A673 (cell line): Measurements from ENCODE around the gene CEP63. TPM values are rescaled to one million over a fixed set of nuclear protein-coding genes. Genes with fewer than 3 reads are reported as not detected.

Experiments used
- BruUV-seq: library from RNA; stranded (reverse); fragments of 400-500 nt; replicated peaks from 2 replicates; lab custom pipeline; 2021; lab: Mats Ljungman, UMichigan
- CTCF ChIA-PET: fragments of 300-600 bp; sonication (Branson Sonifier 250); formaldehyde crosslinking; loops from one replicate; lab custom pipeline; 2022; ENCODE audit warnings: antibody characterized with exemption; lab: Charles Lee
- POLR2A ChIA-PET: fragments of 300-600 bp; sonication (Branson Sonifier 250); formaldehyde crosslinking; loops from one replicate; lab custom pipeline; 2022; ENCODE audit warnings: antibody characterized with exemption; ENCODE audit not compliant: low non-redundant PET; lab: Charles Lee
- DNase-seq: peaks from one replicate; pipeline ENCODE4 v3.0.0-alpha.2; 2015; ENCODE audit warnings: low spot score
- H3K27ac ChIP-seq: fragments of 200-600 bp; sonication (generic); 2 replicates; pipeline ENCODE4 v1.5.1; 2016; ENCODE audit warnings: mixed run types, low read depth, mild to moderate bottlenecking, mixed read lengths, antibody characterized with exemption, low read length; ENCODE audit not compliant: poor library complexity, severe bottlenecking
- H3K27me3 ChIP-seq: fragments of 200-600 bp; sonication (generic); replicated peaks from 2 replicates; pipeline ENCODE4 v1.6.1; 2017; ENCODE audit warnings: mixed run types, low read depth, mild to moderate bottlenecking, mixed read lengths, antibody characterized with exemption, low read length; ENCODE audit not compliant: insufficient read depth, poor library complexity
- H3K36me3 ChIP-seq: fragments of 200-600 bp; sonication (generic); 2 replicates; pipeline ENCODE4 v1.6.1; 2016; ENCODE audit warnings: mixed run types, mild to moderate bottlenecking, mixed read lengths, antibody characterized with exemption, low read length; ENCODE audit not compliant: insufficient read depth, poor library complexity, severe bottlenecking
- H3K4me1 ChIP-seq: fragments of 200-600 bp; sonication (generic); 2 replicates; pipeline ENCODE4 v1.6.1; 2017; ENCODE audit warnings: mixed run types, mild to moderate bottlenecking, mixed read lengths, antibody characterized with exemption, low read length; ENCODE audit not compliant: insufficient read depth, poor library complexity, severe bottlenecking
- H3K4me3 ChIP-seq: fragments of 200-600 bp; sonication (generic); 2 replicates; pipeline ENCODE4 v1.5.1; 2016; ENCODE audit warnings: low read depth, mixed run types, mild to moderate bottlenecking, mixed read lengths, low read length; ENCODE audit not compliant: poor library complexity, severe bottlenecking
- H3K9me3 ChIP-seq: fragments of 200-600 bp; sonication (generic); 2 replicates; pipeline ENCODE4 v1.6.1; 2016; ENCODE audit warnings: mixed run types, low read depth, mild to moderate bottlenecking, mixed read lengths, antibody characterized with exemption, low read length; ENCODE audit not compliant: poor library complexity, severe bottlenecking
- CTCF ChIP-seq: fragments of 300-800, 200-600 bp; sonication (generic); conservative IDR thresholded peaks from 2 replicates; pipeline ENCODE4 v1.5.1; 2017; ENCODE audit warnings: low read depth, mild to moderate bottlenecking, antibody characterized with exemption, low read length, moderate library complexity, mixed read lengths
- EZH2 ChIP-seq: fragments of 200-600 bp; sonication (generic); IDR thresholded peaks from 2 replicates; pipeline ENCODE4 v1.6.1; 2017; ENCODE audit warnings: borderline replicate concordance, low read depth, mild to moderate bottlenecking, mixed read lengths, antibody characterized with exemption, low read length; ENCODE audit not compliant: poor library complexity, severe bottlenecking
- intact Hi-C: fragments of 100-400 bp; cut with micrococcal nuclease; formaldehyde crosslinking; loops from one replicate; pipeline ENCODE4 v1.10.0; 2022; ENCODE audit not compliant: unreplicated experiment
- total RNA-seq: library from RNA; stranded (reverse); gene quantifications from 2 replicates; pipeline ENCODE4 v1.2.3, GENCODE V29; 2021

The CEP63 gene
- total RNA-seq, 1 experiment from 2014 or later, result 29.2 TPM

DNA sequence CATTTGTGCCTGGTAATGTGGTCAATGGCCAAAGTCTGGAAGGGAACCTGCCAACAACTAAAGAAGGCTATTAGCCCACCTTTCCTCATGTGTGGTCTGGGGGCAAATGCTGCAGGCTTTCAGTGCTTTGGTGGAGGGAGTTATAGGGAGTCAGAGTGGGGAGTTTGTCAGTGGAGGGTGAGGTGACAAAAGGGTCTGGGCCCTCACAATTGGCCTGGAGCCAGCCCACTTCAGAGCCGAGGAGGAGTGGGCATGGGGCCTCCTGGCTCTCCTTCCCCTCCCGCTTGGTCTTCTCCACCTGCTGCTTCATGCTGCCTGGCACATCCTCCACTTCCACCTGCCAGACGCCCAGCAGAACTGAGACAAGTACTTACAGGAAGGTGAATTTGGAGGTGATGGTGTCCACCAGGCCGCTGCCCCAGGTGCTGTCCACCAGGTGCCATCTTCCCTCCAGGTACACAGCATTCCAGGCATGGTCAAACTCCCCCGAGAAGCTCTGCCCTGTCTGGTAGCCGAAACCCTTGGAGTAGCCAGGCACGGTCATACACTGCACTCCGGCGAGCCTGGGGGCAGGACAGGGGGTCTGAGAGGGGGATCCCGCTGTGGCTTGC lies 124.1 kb downstream of the CEP63 start:
- BruUV-seq, result no TSS peak
- H3K27me3 ChIP-seq, result peaks cover 4% of the 10 kb centered on the region
- intact Hi-C loops, result no loop called here

DNA sequence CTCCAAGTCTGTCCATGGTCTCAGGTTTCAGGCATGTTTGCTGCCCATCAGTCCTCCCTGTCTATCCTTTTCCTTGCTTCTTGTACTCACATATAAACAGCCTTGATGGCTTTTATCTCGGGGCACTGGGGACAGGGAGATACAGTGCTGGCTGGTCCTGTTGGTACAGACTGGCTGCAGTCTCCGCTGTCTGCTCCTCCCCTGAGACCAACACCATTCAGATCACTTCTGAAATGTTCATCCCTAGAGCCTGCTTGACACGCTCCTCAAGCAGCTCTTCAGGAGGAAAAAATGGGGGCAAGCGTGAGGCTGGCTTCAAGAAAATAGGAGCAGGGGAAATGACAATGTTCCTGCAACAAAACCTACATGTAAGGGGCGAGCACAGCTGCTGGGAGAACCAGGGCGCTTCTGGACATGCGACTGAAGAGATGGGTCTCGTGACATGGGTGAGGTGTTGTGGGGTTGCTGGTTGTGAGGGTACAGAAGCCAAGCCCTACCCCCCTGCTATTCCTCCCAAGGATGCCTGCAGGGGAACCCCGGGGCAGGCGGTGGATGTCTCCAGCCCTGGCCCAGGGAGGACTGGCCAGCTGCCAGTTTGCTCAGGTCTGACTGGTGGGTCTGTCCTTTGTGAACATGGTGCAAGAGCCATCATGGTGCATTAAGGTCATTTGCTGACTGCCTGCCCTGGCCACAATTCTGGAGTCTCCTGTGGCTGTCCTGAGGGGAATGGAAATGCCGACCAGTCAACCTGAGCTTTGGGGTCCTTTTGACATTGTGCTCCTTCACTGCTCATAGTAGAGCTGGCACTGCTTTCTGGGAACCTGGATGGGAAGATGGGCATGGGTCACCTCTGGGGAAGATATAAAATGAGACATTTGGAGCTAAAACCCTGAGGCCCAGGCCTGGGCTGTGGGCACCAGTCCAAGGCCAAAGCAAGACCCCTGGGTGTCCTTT lies 124.9 kb downstream of the CEP63 start:
- no peak for DNase-seq
- H3K27ac ChIP-seq, result no peak overlapping the region
- ChIA-PET POLR2A (no interaction called here), CTCF (no interaction called here)
- H3K4me1 ChIP-seq, result no peaks in the 10 kb centered on the region
- intact Hi-C loops, result no loop called here
- no peaks in the 10 kb centered on the region for H3K9me3 ChIP-seq
- H3K4me3 ChIP-seq, result no peak overlapping the region
- no peaks in the 10 kb centered on the region for H3K36me3 ChIP-seq
- BruUV-seq, result no TSS peak
- TF ChIP-seq CTCF, result no peak
- no peak for TF ChIP-seq EZH2
- H3K27me3 ChIP-seq, result peaks cover 4% of the 10 kb centered on the region

More for the DNA sequence above, 124.1 kb downstream of the CEP63 start:
- ChIA-PET POLR2A (no interaction called here), CTCF (no interaction called here)
- no peak overlapping the region for H3K27ac ChIP-seq
- H3K4me3 ChIP-seq, result no peak overlapping the region
- H3K36me3 ChIP-seq, result no peaks in the 10 kb centered on the region
- DNase-seq, result no peak
- H3K9me3 ChIP-seq, result no peaks in the 10 kb centered on the region
- H3K4me1 ChIP-seq, result no peaks in the 10 kb centered on the region
- no peak for TF ChIP-seq EZH2
- no peak for TF ChIP-seq CTCF

DNA sequence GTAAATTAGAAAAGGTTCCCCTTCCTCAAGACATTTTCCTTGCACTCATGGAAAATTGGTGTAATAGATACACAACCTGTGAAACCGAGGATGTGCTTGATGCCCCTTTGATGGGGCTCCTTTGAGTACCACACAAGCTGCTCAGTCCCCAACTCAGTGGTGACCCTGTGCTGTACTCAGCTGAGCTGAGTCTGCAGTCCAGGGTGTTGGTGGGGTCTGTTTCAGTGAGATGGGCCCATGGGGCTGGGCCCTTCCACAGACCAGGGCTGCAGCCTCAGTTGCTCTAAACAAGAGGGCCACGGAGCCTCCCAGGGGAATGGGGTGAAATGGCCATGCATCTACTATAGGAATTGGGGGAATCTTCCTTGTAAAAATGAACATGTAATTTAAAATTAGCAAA lies 125.7 kb downstream of the CEP63 start:
- intact Hi-C loops, result no loop called here
- no peaks in the 10 kb centered on the region for H3K36me3 ChIP-seq
- H3K27me3 ChIP-seq, result no peaks in the 10 kb centered on the region
- H3K4me3 ChIP-seq, result no peak overlapping the region
- ChIA-PET POLR2A (no interaction called here), CTCF (no interaction called here)
- TF ChIP-seq CTCF (no peak), EZH2 (no peak)
- no peaks in the 10 kb centered on the region for H3K9me3 ChIP-seq
- H3K27ac ChIP-seq, result no peak overlapping the region
- BruUV-seq, result no TSS peak
- no peak for DNase-seq
- no peaks in the 10 kb centered on the region for H3K4me1 ChIP-seq
